Limb (tissue), 2 donors: ENCODE results near the gene HAPSTR1.
A peak's percentile ranks its signal among the peaks of the same experiment; 100 is the strongest.

Experiments
- DNase-seq, 2 donors: peaks; one replicate each; pipeline ENCODE4 v3.0.0-alpha.2; 2016; ENCODE audit errors: extremely low spot score in 2 of 2

HAPSTR1 gene

GRCh38 chr16:9123401-9123800, 32.0 kb downstream of the HAPSTR1 start:
- DNase-seq, result no peak

- no peak for DNase-seq
Observed at GRCh38 chr16:9123871-9124270, 32.4 kb downstream of the HAPSTR1 start.

- DNase-seq, result no peak
Observed at GRCh38 chr16:9124444-9124843, 33.0 kb downstream of the HAPSTR1 start.

GRCh38 chr16:9124908-9125584, 33.6 kb downstream of the HAPSTR1 start:
- no peak for DNase-seq

GRCh38 chr16:9125658-9126505, 34.4 kb downstream of the HAPSTR1 start:
- no peak for DNase-seq

- no peak for DNase-seq
Observed at GRCh38 chr16:9126609-9127008, 35.2 kb downstream of the HAPSTR1 start.

- no peak for DNase-seq
Observed at GRCh38 chr16:9128346-9129342, 37.2 kb downstream of the HAPSTR1 start.

- no peak for DNase-seq
Observed at GRCh38 chr16:9134306-9134705, 42.9 kb downstream of the HAPSTR1 start.

GRCh38 chr16:9134739-9135138, 43.3 kb downstream of the HAPSTR1 start:
- peak in 1 of 2 donors; percentile 56 for DNase-seq

GRCh38 chr16:9135797-9136196, 44.4 kb downstream of the HAPSTR1 start:
- DNase-seq, result no peak

- no peak for DNase-seq
Observed at GRCh38 chr16:9136596-9136995, 45.2 kb downstream of the HAPSTR1 start.

GRCh38 chr16:9138021-9138680, 46.7 kb downstream of the HAPSTR1 start:
- DNase-seq, result no peak

- peak; percentile 65 to 82 for DNase-seq
Observed at GRCh38 chr16:9138731-9139501, 47.5 kb downstream of the HAPSTR1 start.

- no peak for DNase-seq
Observed at GRCh38 chr16:9139965-9140364, 48.5 kb downstream of the HAPSTR1 start.
